Measurements from ENCODE around the gene KRTAP9-7.

KRTAP9-7 gene

GRCh38 chr17:41294016-41294415 lies 18.5 kb downstream of the KRTAP9-7 start:
- no peak for TF ChIP-seq POLR2A (IDR thresholded peaks at IDR 0.05; ENCODE audit: low read depth, low read length)
- no peak for TF ChIP-seq TAF1 (IDR thresholded peaks at IDR 0.05; ENCODE audit: borderline replicate concordance, low read depth, low read length)
- TF ChIP-seq POLR2AphosphoS5 (IDR thresholded peaks at IDR 0.05; ENCODE audit: low read depth, low read length), result no peak
- DNase-seq (ENCODE audit: insufficient read length) (no peak), FAIRE-seq (no peak)

- DNase-seq (ENCODE audit: insufficient read length) (no peak), FAIRE-seq (no peak)
- TF ChIP-seq TAF1 (IDR thresholded peaks at IDR 0.05; ENCODE audit: borderline replicate concordance, low read depth, low read length), result no peak
- no peak for TF ChIP-seq POLR2AphosphoS5 (IDR thresholded peaks at IDR 0.05; ENCODE audit: low read depth, low read length)
- no peak for TF ChIP-seq POLR2A (IDR thresholded peaks at IDR 0.05; ENCODE audit: low read depth, low read length)
These were observed 21.3 kb downstream of the KRTAP9-7 start for GRCh38 chr17:41296846-41297245.

- DNase-seq (ENCODE audit: insufficient read length), result no peak
- no peak for FAIRE-seq
- TF ChIP-seq TAF1 (IDR thresholded peaks at IDR 0.05; ENCODE audit: borderline replicate concordance, low read depth, low read length), result no peak
These were observed 23.1 kb downstream of the KRTAP9-7 start for GRCh38 chr17:41298458-41299135.

- TF ChIP-seq POLR2A (IDR thresholded peaks at IDR 0.05; ENCODE audit: low read depth, low read length) (no peak), POLR2AphosphoS5 (IDR thresholded peaks at IDR 0.05; ENCODE audit: low read depth, low read length) (no peak), TAF1 (IDR thresholded peaks at IDR 0.05; ENCODE audit: borderline replicate concordance, low read depth, low read length) (no peak)
- DNase-seq (ENCODE audit: insufficient read length) (no peak), FAIRE-seq (no peak)
These were observed 25.8 kb downstream of the KRTAP9-7 start for GRCh38 chr17:41301204-41301790.

- FAIRE-seq (no peak), DNase-seq (ENCODE audit: insufficient read length) (no peak)
- no peak for TF ChIP-seq TAF1 (IDR thresholded peaks at IDR 0.05; ENCODE audit: borderline replicate concordance, low read depth, low read length)
- TF ChIP-seq POLR2AphosphoS5 (IDR thresholded peaks at IDR 0.05; ENCODE audit: low read depth, low read length), result no peak
- no peak for TF ChIP-seq POLR2A (IDR thresholded peaks at IDR 0.05; ENCODE audit: low read depth, low read length)
These were observed 26.7 kb downstream of the KRTAP9-7 start, which contains the start of gene KRTAP29-1 for GRCh38 chr17:41301916-41302901. Gene KRTAP29-1 (minus strand): TSS chr17:41302851. CDS start chr17:41302851, 0 bp downstream.

- DNase-seq (ENCODE audit: insufficient read length), result no peak
- TF ChIP-seq POLR2AphosphoS5 (IDR thresholded peaks at IDR 0.05; ENCODE audit: low read depth, low read length) (no peak), POLR2A (IDR thresholded peaks at IDR 0.05; ENCODE audit: low read depth, low read length) (no peak), TAF1 (IDR thresholded peaks at IDR 0.05; ENCODE audit: borderline replicate concordance, low read depth, low read length) (no peak)
- FAIRE-seq, result no peak
These were observed 27.5 kb downstream of the KRTAP9-7 start for GRCh38 chr17:41302981-41303380.

GRCh38 chr17:41304091-41304490 lies 28.6 kb downstream of the KRTAP9-7 start:
- TF ChIP-seq POLR2A (IDR thresholded peaks at IDR 0.05; ENCODE audit: low read depth, low read length), result no peak
- no peak for TF ChIP-seq TAF1 (IDR thresholded peaks at IDR 0.05; ENCODE audit: borderline replicate concordance, low read depth, low read length)
- FAIRE-seq (no peak), DNase-seq (ENCODE audit: insufficient read length) (no peak)

GRCh38 chr17:41307647-41308046 lies 32.1 kb downstream of the KRTAP9-7 start:
- DNase-seq (ENCODE audit: insufficient read length), result no peak
- TF ChIP-seq TAF1 (IDR thresholded peaks at IDR 0.05; ENCODE audit: borderline replicate concordance, low read depth, low read length), result no peak
- no peak for TF ChIP-seq POLR2A (IDR thresholded peaks at IDR 0.05; ENCODE audit: low read depth, low read length)
- TF ChIP-seq POLR2AphosphoS5 (IDR thresholded peaks at IDR 0.05; ENCODE audit: low read depth, low read length), result no peak
- no peak for FAIRE-seq

- FAIRE-seq, result no peak
- TF ChIP-seq POLR2AphosphoS5 (IDR thresholded peaks at IDR 0.05; ENCODE audit: low read depth, low read length) (no peak), TAF1 (IDR thresholded peaks at IDR 0.05; ENCODE audit: borderline replicate concordance, low read depth, low read length) (no peak), POLR2A (IDR thresholded peaks at IDR 0.05; ENCODE audit: low read depth, low read length) (no peak)
- DNase-seq (ENCODE audit: insufficient read length), result no peak
These were observed 32.9 kb downstream of the KRTAP9-7 start for GRCh38 chr17:41308251-41308917.

- TF ChIP-seq TAF1 (IDR thresholded peaks at IDR 0.05; ENCODE audit: borderline replicate concordance, low read depth, low read length), result no peak
- TF ChIP-seq POLR2AphosphoS5 (IDR thresholded peaks at IDR 0.05; ENCODE audit: low read depth, low read length), result no peak
- no peak for TF ChIP-seq POLR2A (IDR thresholded peaks at IDR 0.05; ENCODE audit: low read depth, low read length)
- FAIRE-seq (no peak), DNase-seq (ENCODE audit: insufficient read length) (no peak)
These were observed 33.4 kb downstream of the KRTAP9-7 start, which contains the start of gene KRTAP16-1 for GRCh38 chr17:41308918-41309359. Gene KRTAP16-1 (minus strand): TSS chr17:41309309. CDS start chr17:41309253, 56 bp downstream.

- DNase-seq (ENCODE audit: insufficient read length) (no peak), FAIRE-seq (no peak)
- no peak for TF ChIP-seq POLR2AphosphoS5 (IDR thresholded peaks at IDR 0.05; ENCODE audit: low read depth, low read length)
- no peak for TF ChIP-seq POLR2A (IDR thresholded peaks at IDR 0.05; ENCODE audit: low read depth, low read length)
- no peak for TF ChIP-seq TAF1 (IDR thresholded peaks at IDR 0.05; ENCODE audit: borderline replicate concordance, low read depth, low read length)
These were observed 35.6 kb downstream of the KRTAP9-7 start for GRCh38 chr17:41311111-41311510.
